Omental fat pad (tissue), 4 donors: ENCODE measurements around the gene ASTN2. TPM values are rescaled to one million over a fixed set of nuclear protein-coding genes. Genes with fewer than 3 reads are reported as not detected.

Source experiments
- ATAC-seq: fragments of 150-250 bp; one replicate; pipeline ENCODE4 v1.9.1; 2016; ENCODE audit warnings: mild to moderate bottlenecking, moderate library complexity; ENCODE audit not compliant: low FRiP score
- DNase-seq: peaks from one replicate; pipeline ENCODE4 v3.0.0-alpha.2; 2019; ENCODE audit warnings: low spot score
- total RNA-seq, 4 donors: library from RNA; depleted of rRNA; stranded (reverse); fragments of >200 nt; gene quantifications; one replicate each; pipeline ENCODE4 v1.1.0, GENCODE V29; 2016
- TF ChIP-seq, protein P1 (sequence below), 3 donors: fragments of 450-650 bp; IDR thresholded peaks; one replicate each; pipeline ENCODE4 v1.5.1; 2016 to 2017; ENCODE audit warnings: antibody characterized with exemption in 3 of 3, mild to moderate bottlenecking in 3 of 3, moderate library complexity in 2 of 3

Gene ASTN2
- total RNA-seq, 4 donors from 2014 or later: 1.1 to 8.4 (median 3.6) TPM

DNA sequence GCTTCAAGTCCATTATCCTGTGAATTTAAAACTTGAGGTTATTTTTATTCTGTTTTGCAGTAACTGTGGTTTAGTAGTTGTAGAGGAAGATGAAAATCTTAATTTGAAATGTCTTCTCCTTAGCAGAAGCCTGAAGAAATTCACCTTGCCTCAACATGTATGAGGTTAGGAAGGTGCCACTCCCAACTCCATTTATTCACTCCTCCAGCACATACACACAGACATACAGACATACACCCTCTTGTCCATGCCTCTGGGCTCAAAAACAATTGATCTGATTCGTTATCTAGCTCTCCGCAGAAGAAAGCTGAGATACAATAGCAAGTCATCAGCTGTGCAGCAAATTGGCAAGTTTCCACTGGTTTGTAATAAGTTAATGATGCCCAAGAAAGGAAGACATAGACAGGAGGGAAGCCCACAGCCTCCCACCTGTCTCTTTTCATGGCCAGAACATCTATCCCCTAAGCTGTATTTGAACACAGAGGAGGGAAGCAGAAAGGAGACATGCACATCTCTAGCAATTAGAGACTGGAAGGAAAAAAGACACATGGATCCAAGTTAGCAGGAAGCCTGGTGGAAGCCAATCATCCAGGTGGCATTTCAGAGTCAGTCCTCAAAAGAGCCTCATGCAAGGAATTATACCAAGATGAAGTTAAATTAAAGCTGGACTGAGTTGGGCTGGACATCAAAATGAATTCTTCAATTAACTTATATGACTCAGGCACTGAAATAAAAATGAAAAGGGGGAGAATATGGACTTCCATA, 257.9 kb downstream of the ASTN2 start:
- ATAC-seq (no peak), DNase-seq (no peak)
- TF ChIP-seq, protein P1, sequence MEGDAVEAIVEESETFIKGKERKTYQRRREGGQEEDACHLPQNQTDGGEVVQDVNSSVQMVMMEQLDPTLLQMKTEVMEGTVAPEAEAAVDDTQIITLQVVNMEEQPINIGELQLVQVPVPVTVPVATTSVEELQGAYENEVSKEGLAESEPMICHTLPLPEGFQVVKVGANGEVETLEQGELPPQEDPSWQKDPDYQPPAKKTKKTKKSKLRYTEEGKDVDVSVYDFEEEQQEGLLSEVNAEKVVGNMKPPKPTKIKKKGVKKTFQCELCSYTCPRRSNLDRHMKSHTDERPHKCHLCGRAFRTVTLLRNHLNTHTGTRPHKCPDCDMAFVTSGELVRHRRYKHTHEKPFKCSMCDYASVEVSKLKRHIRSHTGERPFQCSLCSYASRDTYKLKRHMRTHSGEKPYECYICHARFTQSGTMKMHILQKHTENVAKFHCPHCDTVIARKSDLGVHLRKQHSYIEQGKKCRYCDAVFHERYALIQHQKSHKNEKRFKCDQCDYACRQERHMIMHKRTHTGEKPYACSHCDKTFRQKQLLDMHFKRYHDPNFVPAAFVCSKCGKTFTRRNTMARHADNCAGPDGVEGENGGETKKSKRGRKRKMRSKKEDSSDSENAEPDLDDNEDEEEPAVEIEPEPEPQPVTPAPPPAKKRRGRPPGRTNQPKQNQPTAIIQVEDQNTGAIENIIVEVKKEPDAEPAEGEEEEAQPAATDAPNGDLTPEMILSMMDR (IDR thresholded peaks at IDR 0.05): no peak

DNA sequence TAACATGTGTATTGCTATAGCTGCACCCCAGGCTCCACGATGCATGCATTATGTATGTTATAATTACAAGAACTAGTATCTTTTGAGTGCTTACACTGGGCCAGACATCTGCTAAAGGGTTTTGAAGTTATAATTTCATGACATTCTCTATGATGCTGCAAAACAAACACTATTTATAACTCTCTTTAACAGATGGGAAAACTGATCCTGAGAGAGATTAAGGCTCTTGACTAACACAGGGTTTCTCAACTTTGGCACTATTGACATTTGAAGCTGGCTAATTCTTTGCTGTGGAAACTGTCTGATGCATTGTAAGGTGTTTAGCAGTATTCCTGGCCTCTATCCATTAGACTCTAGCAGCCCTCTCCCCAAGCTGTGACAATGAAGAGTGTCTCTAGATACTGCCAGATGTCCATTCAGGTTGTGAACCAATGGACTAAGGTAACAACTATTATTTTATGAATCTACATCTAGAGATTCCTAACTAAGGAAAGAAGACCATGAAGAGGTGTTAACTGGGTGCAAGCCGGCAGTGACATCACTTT, 258.6 kb downstream of the ASTN2 start:
- TF ChIP-seq, protein P1 (IDR thresholded peaks at IDR 0.05): no peak
- no peak for DNase-seq
- ATAC-seq: no peak

DNA sequence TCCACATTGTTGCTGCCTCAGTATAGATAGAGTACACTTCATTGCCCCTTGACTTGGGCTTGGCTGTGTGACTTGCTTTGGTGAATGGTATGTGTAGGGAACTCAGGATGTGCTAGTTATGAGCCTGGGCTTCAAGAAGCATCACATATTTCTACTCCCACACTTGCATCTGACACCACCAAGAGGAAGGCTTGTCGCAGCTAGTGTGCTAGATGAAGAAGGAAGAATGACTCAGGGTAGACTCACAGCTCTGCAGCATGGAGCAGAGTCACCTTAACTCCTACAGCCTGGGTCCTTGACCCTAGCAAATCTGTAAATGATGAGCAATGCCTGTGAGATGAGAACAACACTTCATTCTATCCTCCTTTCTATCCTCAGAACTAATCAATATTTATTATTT, 261.8 kb downstream of the ASTN2 start:
- DNase-seq: no peak
- ATAC-seq: no peak
- TF ChIP-seq, protein P1 (IDR thresholded peaks at IDR 0.05): no peak

DNA sequence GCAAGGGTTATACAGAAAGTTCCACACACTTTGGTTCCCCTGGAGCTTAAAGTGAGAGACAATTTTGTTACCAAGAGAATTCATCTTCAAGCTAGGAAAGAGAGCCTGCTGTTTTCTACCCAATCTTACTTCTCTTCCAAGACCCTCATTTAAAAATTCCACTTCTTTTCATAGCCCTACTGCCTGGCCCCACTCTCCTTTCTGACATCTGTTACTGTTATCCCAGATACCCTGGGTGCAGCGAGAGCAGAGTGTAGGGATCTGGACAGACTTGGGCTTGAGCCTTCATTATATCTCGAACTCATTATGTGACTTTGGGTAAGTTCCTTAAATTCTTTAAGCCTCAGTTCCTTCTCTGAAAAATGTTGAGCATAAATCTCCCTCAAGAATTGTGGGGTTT, 263.1 kb downstream of the ASTN2 start:
- TF ChIP-seq, protein P1 (IDR thresholded peaks at IDR 0.05): no peak
- DNase-seq: no peak
- no peak for ATAC-seq

DNA sequence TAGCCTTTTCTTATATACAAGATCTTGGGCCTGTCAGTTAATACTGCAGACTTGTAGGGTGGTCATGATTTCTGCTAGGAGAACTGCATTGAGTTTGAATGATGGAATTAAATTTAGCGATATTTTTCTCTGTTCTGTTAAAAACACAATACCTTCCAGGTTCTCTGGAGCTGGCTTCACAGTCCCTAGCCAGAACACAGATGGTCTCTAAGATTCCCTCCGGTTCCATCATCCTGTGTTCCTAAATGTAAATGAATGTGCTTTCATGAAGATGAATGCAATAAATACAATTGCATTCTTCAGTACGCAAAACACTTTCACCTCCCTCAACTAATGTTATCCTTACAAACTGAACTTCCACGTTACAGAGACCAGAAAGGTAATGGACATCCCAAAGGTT, 264.9 kb downstream of the ASTN2 start:
- ATAC-seq (no peak), DNase-seq (no peak)
- TF ChIP-seq, protein P1 (IDR thresholded peaks at IDR 0.05): no peak

DNA sequence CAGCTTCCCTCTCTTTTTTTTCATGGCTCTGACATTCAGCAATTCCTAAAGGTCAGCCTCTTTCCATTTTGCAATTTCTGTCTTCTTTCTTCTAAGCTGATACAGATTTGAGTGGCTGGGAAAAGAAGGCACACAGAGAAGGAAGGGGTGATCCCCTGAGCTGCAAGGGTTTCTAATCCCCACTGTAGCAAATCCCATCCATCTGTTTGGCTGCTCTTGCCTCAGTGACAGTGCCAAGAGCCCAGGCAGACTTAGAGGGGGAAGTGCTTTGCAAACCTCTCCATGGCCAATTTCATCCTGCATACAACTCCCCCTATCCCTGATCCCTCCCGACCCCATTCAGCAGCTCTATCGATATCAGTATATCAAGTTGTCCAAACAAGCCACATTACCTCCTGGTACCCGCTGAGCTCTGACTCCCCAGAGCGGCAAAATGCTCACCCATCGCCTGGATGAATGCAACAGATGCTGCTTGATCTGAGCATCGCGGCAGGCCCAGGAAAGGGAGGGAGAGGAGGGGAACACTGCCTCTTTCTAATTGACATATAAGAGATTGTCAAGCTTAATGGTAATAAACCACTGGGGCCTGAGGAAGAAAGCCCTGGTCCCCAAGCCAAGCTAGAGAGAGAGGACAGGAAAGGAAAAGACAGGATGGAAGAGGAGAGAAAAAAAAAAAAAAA, 268.9 kb downstream of the ASTN2 start:
- DNase-seq (no peak), ATAC-seq (no peak)
- TF ChIP-seq, protein P1 (IDR thresholded peaks at IDR 0.05): no peak
